Myocyte (in vitro differentiated cells): ENCODE results near the gene CALM1. TPM values are rescaled to one million over a fixed set of nuclear protein-coding genes. Genes with fewer than 3 reads are reported as not detected.

ENCODE experiments used
- total RNA-seq: library from RNA; depleted of rRNA; stranded (reverse); fragments of >200 nt; gene quantifications from 2 replicates; pipeline ENCODE4 v1.2.3, GENCODE V29; 2014

Gene CALM1
- total RNA-seq, 1 donor from 2014 or later: 694 TPM

Other genes starting within 250 kb of the CALM1 start
- 320 and 351 TPM in 2 replicates for gene PSMC1, start 140.5 kb upstream of the CALM1 start, total RNA-seq
- gene NRDE2, start 65.1 kb upstream of the CALM1 start, total RNA-seq: 5.0 and 7.6 TPM in 2 replicates